SW480 (cell line): Measurements from ENCODE around the gene TMEM61.
"Not testable (repeated sequence)": the region's sequence is repeated elsewhere in the genome, so short reads cannot be mapped to it uniquely, and the experiment has no call there.

Experiments
- DNase-seq: peaks from one replicate; pipeline ENCODE4 v3.0.0-alpha.2; 2016; ENCODE audit warnings: low spot score

TMEM61 gene

DNA sequence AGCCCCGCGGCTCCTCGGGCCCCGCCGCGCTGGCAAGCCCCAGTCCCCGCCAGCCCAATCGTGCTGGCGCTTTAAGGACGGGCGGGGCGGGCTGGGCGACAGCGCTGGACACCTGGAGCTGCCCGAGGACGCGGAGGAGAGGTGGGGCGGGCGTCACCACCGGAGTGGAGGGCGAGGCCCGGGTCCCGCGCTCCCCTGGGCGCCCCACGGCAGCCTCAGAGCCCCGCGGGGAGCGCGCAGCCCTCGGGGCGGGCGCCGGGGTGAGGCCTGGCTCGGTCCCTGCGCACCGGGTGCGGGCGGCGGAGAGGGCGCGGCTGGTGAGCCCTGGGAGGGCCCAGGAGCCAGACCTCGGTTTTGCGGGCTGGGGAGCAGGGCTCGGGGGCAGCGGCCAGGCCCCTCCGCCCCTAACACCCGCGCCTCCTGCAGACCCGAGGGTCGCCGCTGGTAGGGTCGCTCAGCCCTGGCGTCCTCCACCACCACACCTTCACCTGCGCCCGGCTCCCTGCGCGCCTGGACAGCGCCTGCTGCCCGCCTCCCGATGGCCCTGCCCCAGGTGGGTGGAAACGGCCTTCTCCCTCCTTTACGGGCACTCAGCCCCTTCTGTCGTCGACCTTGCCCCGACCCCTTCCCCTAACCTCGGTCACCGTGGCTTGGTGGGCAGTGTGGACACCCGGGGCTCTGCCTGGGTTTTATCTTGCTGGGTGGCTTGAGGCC lies at the start of gene TMEM61:
TMEM61 (plus strand) TSS at position 101 of the 714 bp plus-strand sequence; CDS start at position 539, 438 bp downstream.
- peak; percentile 16 for DNase-seq

DNA sequence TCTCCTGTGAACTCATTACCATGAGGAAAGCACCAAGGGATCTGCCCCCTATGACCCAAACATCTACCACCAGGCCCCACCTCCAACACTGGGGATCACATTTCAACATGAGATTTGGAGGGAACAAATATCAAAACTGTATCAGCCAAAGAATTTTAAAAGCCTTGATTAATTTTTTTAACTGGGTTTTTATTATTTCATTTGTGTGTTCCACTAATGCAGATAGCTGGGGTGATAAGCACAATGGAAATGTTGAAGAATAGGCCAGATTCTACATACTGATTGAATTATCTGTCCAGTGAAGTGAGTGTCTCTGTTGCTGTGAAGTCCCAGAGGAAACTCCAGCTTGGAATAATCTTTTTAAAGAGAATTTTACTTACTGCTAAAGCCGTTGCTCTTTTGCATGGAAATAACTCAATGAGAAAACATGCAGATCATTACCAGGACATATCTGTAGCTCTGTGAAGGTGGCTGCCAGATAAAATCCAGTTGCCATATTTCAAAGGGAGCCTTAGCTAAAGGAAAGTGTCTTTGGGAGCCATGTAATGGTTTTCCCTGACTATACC lies 49.1 kb upstream of the TMEM61 start:
- DNase-seq, result no peak

DNA sequence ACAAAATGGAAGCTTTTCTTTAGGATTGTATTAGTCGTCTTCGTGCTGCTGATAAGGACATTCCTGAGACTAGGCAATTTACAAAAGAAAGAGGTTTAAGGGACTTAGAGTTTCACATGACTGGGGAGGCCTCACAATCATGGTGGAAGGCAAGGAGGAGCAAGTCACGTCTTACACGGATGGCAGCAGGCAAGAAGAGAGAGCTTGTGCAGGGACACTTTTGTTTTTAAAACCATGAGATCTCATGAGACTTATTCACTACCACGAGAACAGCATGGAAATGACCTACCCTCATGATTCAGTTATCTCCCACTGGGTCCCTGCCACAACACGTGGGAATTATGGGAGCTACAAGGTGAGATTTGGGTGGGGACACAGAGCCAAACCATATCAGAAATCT lies 46.3 kb upstream of the TMEM61 start:
- not testable (repeated sequence) for DNase-seq

DNA sequence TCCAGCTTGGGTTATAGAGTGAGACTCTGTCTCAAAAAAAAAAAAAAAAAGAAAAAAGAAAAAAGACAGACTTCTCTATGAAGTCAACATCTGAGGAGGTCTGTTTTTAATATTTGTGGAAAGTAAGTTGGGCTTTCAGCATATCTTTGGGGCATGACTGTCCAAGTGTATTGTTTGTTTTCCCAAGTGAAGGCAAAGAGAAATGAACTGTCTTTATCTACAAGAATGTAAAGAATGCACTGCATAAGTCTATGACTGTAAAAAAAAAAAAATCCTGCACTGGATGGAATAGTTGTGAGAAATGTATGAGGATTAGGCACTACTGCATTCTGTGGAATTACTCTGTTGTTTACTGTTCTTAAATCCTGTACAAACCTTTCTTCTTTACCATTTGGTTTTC lies 45.6 kb upstream of the TMEM61 start:
- no peak for DNase-seq

DNA sequence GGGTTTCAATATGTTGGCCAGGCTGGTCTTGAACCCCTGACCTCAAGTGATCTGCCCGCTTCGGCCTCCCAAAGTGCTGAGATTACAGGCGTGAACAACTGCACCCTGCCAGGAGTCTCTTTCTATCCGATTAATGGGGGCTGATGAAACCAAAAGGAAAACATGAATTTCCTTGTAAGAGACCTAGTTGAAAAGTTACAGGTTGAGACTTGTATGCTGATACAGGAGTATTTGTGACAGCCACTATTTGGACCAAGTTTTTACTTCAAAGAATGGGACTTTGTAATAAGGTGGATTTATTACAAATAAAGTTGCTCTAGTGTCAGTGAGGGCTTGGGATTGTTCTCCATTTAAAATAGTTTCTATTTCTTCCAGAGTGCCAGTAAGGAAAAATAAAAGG lies 43.6 kb upstream of the TMEM61 start:
- no peak for DNase-seq

DNA sequence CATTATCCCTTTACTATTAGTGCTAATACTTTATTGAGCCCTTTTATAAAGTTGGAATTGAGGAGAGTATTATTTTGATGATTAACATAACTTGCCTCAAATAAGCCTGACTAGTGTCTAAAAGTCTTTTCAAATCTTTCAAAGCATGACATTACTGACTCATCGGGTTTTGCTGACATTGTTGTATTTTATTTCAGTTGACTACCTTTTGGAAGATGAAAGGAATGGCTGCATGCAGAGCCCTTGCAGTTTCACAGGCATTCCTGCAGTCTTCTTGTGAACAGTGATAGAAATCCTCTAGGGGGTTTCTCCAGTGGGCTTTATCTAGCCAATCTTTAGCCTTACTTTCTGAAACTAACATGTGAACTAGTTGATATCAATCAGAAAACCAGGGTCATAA lies 43.0 kb upstream of the TMEM61 start:
- no peak for DNase-seq

DNA sequence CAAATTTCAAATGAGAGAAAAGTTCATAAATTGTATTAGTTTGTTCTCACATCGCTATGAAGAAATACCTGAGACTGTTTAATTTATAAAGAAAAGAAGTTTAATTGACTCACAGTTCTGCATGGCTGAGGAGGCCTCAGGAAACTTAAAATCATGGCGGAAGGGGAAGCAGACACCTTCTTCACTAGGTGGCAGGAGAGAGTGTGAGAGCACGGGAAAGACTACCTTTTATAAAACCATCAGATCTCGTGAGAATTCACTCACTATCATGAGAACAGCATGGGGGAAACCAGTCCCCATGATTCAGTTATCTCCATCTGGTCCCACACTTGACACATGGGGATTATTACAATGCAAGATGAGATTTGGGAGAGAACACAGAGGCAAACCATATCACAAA lies 41.5 kb upstream of the TMEM61 start:
- not testable (repeated sequence) for DNase-seq

DNA sequence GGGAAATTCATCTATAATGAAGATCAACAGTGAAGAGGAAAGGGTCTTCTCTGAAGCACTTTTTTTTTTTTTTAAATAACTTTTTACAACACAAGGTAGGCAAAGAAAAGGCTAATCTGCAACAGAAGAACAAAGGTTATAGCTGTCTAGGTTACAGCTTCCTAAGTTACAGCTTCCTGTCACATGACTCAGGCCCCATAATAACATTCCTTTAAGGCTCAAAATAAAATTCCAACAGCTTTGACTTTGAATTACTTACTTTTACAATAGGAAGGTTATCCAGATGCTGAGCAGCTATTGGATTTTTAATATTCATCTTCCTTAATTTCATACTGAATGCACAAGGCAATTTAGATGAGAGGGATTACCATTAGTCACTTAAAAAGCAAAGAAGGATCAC lies 40.4 kb upstream of the TMEM61 start:
- DNase-seq, result no peak

DNA sequence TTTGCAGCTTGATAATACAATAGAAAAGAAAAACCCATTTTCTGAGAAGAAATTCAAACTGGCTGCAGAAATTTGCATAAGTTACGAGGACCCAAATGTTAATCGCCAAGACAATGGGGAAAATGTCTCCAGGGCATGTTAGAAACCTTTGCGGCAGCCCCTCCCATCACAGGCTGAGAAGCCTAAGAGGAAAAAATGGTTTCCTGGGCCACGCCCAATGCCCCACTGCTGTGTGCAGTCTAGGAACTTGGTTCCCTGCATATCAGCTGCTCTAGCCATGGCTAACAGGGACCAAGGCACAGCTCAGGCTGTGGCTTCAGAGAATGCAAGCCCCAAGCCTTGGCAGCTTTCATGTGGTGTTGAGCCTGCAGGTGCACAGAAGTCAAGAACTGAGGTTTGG lies 37.5 kb upstream of the TMEM61 start:
- no peak for DNase-seq

DNA sequence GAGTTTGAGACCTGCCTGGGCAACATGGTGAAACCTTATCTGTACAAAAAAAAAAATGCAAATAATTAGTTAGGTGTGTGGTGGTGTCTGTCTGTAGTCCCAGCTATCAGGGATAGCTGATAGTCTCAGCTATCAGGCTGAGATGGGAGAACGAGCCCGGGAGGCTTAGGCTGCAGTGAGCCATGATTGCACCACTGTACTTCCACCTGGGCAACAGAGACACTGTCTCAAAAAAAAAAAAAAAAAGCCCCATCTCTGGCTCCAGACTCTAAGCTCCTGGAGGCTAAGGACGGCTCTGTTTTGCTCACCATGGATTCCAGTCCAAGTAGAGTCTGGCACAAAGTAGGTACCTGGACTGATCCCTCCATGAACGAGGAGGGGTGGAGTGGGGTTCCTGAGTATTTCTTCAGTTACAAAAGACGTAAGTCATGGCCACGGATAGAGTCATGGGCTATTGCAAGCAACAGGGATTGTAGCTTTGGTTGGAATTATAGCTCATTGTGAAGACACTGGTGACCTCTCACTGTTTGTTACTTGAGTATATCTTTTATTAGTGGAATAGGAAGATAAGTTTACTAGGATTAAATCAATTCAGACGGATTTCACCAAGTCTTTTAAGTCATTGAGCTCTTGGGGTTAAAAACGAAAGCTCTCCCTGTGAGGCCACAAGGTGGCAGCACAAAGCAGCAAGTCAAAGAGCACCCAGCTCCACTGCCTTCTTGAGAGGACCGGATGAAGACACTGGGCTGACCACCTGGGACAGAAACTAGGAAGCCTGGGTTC lies 35.6 kb upstream of the TMEM61 start:
- peak; percentile 78 for DNase-seq

DNA sequence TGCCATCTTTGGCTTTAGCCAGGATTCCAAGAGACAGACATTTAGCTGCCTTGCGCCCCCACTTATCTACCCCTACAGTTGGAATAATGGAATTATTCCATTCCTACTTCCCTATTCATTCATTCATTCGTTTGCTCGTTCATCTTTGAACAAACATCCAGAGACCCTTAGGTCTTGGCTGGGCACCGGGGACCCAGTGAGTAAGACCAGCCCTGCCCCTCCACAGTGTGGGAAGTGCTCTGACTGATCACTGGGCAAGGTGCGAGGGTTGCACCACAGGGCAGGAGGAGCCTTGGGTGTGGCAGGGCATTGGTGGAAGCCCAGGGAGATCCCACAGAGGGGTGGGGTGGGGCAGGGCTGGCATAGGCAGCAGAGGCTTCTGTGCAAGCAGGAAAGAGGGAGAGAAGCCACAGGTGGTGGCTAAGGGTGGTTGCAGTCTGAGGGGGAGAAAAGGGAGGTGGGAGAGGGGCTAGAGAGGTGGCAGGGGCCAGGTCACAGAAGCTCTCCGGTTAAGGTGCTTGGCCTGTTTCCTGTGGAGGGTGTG lies 35.0 kb upstream of the TMEM61 start:
- peak; percentile 74 for DNase-seq

DNA sequence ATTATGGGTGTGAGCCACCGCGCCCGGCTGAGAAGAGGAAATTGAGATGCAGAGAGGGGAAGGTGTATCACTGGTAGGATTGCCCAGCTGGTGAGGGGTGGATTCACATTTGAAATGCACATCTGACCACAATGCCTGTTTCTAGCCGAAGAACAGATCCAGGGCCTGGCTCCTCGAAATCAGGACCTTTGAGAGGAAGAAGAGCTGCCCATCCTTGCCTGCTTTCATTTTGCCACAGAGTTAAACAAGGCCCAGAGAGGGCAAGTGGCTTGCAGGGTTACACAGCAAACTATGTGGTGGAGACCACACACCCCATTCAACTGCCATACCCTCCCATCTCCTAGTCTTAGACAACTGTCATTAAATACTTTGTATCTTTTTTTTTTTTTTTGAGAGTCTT lies 32.9 kb upstream of the TMEM61 start:
- DNase-seq, result no peak

DNA sequence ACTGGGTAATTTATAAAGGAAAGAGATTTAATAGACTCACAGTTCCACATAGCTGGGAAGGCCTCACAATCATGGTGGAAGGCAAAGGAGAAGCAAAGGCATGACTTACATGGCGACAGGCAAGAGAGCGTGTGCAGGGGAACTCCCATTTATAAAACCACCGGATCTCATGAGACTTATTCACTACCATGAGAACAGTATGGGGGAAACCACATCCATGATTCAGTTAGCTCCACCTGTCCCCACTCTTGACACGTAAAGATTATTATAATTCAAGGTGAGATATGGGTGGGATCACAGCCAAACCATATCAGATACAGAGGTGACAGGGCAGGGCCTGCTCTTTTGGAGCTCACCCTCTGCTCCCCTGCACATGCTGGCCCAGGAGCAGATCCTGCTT lies 31.4 kb upstream of the TMEM61 start:
- DNase-seq, result no peak

DNA sequence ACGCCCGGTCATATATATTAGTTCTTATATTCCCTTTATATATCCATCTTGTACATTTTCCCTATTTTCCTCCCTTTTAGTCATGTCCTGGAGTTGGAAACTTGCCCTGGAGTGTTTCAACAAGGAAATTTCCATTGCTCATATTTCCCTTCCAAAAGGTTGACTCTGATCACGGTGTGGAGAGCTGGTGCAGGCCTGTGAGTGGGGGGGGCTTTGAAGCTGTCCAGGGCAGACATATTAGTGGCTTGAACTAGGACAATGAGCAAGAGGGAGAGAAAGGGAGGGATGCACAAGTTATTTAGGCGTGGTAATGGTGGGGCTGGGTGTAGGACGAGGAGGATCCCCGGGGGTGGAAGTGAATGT lies 30.4 kb upstream of the TMEM61 start:
- no peak for DNase-seq

DNA sequence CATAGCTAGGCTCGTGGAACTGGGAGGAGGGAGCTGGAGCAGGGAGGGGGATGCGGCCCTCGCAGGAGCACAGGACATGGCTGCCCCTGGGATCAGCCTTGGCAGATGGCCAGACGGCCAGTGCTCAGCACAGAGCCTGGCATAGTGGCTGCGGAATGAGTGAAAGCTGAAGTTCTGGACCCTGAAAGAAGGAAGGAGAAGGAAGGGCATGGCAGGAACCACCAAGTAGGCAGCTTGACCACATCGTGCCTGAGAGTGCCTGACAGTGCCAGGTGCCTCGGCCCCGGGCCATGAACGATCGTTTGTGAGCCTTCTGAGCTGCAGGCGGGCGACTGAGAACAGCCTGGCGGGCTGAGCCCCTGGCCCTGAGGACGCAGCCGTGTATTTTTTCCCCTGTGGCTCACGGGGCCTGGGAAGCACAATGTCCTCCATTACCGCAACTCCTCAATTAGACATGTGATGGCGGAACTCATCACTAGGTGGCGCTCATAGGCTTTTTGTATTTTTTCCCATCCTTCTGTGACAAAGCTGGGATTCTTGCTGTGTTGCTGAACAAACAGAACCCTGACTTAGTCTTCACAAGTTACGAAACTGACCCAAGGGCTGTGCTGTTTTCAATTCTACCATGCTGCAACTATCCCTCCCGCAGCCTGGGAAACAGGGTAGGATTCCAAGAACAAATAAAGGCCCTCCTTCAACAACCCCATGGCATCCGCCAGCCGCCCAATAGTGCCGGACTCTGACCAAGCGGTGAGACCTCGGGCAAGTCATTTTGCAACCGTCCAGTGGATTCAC lies 29.9 kb upstream of the TMEM61 start:
- peak; percentile 62 for DNase-seq

DNA sequence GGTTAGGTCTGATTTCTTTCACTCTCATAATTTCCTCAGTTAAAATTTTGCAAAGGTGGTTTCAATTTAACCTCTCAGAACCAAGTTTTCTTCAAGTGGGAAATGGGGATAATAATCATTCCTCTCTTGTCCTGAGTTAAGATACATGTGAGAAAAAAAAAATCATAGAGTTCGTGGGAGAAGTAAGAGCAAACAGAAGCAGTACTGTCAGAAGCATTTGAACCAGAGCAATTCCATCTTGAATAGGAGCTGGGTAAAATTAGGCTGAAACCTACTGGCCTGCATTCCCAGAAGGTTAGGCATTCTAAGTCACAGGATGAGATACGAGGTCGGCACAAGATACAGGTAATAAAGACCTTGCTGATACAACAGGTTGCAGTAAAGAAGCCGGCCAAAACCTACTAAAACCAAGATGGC lies 28.6 kb upstream of the TMEM61 start:
- no peak for DNase-seq

DNA sequence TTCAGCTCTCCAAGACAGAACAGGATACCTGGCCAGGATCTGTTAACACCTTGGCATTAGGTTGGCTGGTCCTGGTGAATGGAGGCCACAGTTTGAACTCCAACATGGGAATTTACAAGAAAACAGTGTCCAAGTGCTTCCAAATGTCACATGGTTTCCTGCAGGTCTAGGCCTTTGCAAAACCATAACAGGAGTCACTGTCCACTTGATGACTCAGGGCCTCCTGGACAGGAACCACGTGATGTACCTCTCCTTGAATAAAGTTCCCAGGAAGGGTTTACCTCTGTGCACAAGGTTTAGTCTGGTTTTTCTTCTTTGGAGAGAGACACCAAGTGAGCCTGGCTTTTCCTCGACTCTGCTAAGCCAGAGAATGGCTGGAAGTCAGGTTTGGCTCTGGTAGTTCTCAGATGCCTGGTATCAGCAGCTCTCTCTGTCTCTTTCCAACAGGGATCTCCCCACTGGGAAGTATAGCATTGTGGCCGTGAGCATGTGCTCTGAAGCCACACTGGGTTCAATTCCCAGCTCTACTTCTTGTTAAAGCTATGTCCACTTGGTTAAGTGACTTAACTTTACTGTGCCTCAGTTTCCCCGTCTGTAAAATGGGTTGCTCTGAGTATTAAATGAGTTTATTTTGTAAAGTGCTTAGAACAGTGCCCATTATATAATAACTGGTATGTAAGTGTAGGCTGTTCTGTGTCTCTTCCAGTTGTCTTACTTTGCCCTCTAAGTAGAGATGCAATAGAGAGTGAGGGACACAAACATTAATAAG lies 27.3 kb upstream of the TMEM61 start:
- peak; percentile 15 for DNase-seq

DNA sequence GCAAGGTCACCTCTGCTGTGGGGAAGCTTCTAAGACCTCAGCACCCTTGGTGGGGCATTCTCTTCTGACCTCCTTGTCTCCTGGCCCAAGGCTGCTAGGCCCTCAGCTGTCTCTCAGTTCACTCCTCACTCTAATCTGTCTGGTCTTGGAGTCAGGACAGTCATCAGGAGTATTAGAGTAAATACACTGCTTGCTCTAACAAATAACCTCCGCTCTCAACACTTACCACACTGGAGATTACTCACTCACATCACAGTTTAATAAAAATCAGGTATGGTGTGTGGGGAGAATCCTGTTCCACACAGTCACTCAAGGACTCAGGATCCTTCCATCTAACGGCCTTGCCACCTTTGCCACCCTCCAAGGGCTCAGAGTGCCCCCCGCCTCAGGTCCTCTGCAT lies 26.6 kb upstream of the TMEM61 start:
- no peak for DNase-seq

DNA sequence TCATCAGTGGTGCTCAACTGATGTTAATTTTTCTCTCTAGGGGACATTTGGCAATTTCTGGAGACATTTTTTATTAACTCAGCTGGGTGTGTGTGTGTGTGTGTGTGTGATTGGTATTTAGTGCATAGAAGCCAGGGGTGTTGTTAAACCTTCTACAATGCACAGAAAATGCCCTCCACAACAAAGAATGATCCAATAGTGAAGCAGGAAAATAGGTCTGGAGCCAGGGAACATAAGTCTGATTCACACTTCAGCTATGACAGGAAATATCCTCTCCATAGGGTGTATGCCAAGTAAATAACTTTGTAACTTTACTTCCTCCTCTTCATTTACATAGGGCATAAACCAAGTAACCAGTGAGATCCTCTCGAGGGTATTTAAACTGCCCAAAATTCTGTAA lies 25.1 kb upstream of the TMEM61 start:
- DNase-seq, result peak; percentile 50

DNA sequence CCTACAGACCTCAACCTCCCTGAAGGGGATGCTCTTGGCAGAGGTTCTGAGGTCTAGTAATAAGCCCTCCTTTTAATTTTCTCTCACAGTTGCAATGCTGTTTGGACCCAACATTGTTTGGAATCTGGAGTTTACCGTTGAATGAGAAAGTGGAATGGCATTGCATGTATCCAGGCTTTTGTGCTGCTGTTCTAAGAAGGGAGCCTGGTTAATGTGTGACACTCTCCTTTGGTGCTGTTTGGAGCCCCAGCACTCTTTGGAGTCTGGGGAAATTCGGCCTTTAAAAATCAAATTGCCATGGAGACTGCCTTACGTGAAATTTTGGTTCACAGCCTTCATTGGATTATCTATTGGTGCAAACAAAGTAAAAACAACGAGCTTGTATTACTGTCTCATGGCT lies 23.7 kb upstream of the TMEM61 start:
- DNase-seq, result no peak

DNA sequence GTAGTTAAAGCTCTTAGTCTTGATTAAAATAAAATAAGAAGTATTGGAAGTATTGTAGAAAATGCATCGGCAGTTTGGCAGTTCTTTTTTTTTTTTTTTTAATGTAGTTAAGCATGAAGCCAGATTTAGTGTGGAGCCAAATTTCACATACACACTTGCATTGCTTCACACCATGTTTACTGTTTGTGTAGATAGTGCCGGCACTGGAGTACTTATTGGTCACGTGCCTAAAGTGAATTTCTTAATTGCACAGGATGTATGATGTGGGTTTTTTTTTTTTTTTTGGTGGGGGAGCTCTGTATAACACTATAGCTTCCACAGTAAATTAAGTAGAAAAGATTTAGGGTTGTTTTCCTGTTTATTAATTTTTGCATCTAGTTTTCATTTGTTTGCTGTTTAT lies 21.2 kb upstream of the TMEM61 start:
- no peak for DNase-seq
